Midbrain (tissue), 1 donor: Measurements from ENCODE around the gene MPP3.
"Not testable (repeated sequence)": the region's sequence is repeated elsewhere in the genome, so short reads cannot be mapped to it uniquely, and the experiment has no call there.

ENCODE experiments used
- DNase-seq: peaks from one replicate; lab custom pipeline; 2025; lab: John Stamatoyannopoulos, UW

The MPP3 gene, protein sequence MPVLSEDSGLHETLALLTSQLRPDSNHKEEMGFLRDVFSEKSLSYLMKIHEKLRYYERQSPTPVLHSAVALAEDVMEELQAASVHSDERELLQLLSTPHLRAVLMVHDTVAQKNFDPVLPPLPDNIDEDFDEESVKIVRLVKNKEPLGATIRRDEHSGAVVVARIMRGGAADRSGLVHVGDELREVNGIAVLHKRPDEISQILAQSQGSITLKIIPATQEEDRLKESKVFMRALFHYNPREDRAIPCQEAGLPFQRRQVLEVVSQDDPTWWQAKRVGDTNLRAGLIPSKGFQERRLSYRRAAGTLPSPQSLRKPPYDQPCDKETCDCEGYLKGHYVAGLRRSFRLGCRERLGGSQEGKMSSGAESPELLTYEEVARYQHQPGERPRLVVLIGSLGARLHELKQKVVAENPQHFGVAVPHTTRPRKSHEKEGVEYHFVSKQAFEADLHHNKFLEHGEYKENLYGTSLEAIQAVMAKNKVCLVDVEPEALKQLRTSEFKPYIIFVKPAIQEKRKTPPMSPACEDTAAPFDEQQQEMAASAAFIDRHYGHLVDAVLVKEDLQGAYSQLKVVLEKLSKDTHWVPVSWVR

DNA sequence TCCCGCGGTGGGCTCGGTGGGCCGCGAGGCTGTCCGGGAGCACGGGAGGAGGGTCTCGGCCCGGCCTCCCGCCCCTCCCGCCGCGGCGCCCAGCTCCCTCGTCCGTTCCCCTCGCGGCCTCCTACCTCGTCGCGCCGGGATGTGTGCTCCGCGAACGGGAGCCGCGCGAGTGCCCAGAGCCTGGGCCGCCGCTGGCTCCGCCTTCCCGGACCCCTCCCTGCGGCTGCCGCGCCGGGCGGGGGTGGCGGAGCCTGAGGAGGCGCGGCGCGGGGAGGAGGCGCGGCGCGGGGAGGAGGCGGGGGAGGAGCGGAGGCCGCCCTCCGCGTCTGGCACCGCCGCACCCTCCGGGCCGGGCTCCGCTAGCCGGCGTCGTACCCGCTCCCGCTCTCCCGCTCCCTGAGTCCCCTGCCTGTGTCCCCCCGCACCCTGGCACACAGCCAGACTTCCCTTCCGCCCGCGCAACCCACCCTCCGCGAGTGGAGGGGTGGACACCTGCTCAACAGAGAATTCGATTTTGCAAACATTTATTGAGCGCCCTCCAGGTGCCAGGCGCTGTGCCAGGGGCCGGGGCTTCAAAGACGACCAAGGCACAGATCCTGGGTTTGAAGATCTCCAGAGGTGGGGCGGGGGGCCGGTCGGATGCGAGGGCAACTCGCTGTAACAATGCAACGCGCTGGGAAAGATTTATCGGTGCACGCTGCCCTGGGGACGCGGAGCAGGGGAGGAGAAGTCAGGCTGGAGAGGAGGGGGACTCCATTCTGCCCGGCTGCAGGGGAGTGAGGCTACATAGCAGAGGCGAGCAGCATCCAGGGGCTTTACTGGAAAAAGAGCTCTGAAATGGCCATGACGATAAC is at the start of gene MPP3:
TSS of gene MPP3 (minus strand) at position 171 of the 854 bp plus-strand sequence. CDS start 1,240 bp downstream, outside the sequence.
- peak; percentile 70 for DNase-seq

DNA sequence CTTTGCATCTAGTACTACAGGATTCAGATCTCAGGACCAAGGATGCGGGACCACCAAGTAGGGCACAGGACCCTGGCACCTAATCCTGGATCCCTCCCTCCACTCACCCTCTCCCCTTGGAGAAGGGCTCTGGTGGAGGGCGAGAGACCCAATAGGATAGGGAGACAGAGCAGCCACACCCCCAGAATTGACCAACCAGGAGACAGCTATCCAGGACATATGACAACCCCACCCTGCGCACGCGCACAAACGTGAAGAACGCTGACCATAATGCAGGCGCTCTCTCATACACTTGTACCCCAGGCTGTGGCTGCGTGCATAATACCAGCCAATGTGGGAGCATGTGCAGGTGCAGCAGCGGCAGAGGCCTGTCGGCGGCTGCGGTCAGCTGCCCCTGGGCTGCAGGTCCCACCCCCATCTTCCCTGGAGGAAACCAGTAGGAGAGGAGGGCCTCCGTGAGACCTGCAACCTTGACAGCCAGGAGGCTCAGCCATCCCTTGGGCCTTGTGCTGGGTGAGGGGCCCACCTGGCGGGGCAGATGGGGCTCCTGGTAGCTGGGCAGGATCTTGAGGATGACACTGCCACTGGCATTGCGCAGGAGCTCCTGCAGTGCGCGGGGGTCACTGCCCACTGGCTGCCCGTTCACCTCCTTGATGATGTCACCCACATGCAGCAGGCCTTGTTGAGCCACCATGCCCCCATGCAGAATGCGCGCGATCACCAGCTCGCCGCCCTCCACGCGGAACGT is 49.0 kb upstream of the MPP3 start:
- no peak for DNase-seq

DNA sequence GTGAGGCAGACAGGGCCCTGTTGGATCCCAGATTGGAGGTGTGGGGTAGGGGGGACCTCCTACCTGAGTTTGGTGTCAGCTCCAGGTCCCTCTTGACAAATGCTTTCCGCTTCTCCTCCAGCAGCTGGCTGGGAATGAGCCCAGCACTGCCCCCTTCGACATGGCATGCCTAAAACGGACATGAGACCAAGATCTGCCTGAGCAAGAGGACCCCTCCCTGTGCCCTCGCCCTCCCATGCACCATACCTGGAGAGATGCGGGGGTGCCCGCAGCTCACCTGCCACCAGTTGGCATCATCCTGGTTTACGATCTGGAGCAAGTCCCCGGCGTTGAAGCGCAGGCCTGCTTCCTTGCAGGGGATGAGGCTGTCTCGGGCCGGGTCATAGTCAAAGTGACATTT is 48.2 kb upstream of the MPP3 start:
- DNase-seq = no peak

DNA sequence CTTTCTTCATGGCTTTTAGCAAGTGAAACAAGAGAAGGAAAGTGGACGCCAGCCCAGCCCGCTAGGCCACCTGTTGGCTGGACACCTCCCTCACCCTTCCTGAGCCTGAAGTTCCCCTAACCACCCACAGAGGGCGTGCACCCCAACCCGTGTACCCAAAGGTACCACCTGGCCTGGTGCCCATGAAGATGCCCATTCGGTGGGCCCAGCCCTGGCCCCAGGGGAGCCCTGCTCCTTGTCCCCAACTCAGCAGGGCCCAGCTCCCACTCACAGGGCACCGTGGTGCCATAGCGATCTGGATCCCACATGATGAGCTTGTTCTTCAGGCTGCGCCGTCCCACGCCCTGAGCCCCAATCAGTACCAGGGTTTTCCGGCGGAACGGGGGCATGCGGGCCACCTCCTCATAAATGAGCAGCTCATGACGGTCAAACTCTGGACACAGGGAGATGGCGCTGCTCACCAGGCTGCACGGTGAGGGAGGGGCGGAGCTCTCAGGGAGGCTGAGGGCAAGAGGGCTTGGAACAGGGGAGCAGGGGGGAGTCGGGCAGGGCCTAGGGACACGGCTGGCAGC is 47.6 kb upstream of the MPP3 start:
- DNase-seq = no peak

DNA sequence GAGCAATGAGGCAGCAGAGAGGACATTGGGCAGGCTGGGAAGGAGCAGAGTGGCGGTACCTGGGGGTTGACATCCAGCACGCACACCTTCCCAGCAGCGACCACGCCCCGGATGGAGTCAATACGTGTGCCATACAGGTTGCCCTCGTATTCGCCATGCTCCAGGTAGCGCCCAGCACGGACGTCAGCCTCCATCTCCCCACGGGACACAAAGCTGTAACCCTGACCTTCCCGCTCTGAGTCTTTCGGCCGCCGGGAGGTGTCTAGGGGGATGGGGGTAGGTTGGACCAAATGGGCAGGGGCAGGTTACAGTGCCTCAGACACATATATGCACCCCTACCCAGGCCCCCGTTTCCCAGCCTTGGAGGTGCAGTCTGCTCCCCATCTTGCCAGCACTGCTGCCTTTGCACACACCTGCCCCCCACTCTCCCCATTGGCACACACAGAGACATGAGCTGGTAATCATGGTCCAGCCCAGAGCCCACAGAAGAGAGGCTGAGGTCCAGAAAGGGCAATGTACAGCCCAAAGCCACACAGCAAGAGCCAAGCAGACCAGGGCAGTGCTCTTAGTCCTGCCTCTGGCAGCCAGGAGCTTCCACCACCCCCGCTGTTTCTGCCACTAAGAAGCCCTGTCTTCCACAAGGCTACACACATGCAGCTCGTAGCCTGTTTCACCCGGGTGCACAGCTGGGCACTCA is 46.9 kb upstream of the MPP3 start:
- DNase-seq = no peak

DNA sequence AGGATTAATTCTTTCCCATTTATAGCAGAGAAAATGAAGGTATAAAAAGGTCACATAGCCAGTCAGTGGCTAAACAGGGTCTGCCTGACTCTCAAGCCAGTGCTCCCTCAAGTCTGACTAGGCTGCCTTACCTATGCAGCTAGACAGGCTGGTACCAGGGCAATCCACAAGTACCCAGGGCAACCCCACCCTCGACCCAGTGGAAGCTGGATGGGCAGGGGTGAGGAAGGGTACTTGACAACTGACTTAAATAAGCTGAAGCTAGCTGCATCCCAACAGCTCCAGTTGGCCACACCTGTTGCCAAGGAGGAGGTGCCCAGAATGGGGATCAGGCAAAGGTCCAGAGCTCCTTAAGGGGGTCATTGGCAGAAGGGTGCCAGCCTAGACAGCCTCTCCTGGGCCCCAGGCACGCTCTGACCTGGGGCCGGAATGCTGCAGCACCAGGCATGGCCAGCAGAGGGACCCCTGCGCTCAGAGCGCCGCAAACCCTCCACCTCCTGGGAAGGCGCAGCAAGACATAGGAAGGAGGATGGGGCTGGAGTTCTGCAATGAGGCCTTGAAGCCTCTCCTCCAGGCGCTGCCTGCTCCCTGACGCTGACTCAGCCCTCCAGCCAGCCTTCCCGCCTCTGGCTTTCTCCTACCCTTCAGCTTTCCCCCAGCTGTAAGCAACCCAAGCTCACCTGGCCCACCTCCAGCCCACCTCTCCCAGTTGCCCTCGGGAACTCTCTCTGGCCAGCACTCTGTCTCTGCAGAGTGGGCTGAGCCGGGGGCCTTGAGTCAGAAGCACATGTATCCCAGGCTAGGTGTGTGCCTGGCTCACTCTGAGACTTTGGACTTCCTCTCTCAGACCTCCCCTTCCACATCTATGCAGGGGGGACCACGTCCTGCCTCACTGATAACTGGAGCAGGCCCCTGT is 45.6 kb upstream of the MPP3 start:
- DNase-seq = peak; percentile 73

DNA sequence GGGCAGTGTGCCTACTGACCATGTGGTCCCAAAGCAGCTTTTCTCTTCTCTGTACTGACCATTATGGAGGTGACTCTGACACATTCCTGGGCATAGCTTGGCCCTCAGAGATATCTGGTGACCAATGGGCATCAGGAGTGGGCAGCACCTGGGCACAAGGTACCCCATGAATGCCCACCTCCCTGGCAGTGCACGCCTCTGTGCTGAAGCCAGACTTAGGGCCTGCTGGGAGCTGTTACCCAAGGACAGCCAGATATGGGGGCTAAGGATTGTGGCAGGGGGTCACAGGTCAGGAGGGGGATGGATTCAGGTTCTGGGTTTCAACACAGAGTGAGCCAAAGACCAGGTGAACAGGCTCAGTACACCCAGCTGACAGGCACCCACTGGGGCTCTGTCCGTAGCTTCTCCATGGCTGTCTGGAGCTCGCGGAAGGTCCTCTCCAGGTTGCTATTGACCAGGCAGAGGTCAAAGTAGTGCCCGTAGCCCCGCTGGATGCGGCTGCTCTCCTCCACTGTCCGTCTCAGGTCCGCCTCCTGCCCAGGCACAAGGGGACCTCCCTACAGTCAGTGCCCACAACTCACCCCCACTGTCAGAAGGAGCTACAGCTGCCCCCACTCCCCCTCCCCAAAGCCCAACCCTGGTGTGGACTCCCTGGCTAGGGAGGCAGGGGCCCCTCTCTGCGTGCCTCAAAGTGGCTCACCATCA is 44.7 kb upstream of the MPP3 start:
- DNase-seq = no peak

DNA sequence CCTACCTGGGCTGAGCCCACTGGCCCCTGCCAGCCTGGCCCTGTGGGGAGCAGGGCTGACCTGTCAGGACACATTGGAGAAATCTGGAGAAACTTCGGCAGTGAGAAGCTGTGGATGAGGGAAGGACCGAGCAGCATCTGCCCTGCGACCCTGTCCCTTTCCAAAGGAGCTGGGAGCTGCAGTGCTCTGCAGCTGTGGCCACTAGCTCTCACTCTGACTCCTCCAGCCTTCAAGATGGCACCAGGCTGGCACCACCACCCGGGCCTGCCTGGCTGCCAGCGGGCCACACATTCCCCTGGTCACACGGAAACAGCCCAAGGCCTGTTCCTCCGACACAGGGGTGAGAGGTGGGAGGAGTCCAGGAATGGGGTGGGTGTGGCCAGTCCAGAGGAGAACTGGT is 44.1 kb upstream of the MPP3 start:
- DNase-seq = no peak

DNA sequence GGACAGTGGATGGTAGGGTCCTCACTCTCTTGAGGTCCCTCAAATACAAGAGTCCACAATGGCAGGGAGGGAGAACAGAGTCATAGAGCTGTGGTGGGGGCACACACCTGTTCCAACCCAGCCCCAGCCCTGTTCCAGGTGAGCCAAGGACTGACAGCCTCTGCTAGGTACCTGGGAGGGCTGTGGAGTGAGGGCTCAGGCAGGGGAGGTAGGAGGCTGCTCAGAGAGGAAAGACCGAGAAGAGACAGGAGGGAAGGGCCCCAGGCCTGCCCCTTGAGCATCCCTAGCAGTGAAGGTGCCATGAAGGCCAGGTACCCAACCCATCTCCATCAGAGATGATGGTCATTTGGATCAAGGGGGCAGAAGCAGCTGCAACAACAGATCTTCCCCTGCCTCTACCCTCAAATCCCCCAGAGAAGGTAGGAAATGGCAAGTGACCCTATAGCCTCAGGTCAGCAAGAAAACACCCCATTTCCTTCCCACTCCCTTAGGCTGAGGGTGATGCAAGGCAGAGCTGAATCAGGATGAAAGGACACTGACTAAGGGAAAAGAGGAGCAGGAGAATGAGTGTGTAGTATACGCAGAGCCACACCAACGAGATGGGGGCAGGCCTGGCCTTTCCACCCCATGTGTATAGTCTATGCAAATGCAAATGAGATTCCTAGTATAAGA is 42.7 kb upstream of the MPP3 start:
- DNase-seq = no peak

DNA sequence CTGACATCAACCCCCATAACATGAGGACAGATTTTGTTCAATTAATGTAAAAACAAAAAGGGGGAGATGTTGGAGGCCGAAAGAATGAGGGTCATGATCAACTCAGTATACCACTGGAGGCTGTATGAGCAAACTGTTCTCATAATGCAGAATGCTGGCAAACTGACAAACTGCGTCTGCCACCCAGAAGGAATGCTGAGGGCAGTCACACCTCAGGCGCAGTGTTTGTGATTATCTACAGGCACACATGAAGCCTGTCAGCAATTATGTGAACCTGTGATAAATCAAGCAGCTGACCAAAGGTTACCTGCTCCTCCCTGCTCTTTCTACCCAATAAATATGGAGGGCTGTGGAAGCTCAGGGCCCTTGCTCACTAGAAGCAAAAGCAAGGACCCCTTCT is 41.3 kb upstream of the MPP3 start:
- no peak for DNase-seq

DNA sequence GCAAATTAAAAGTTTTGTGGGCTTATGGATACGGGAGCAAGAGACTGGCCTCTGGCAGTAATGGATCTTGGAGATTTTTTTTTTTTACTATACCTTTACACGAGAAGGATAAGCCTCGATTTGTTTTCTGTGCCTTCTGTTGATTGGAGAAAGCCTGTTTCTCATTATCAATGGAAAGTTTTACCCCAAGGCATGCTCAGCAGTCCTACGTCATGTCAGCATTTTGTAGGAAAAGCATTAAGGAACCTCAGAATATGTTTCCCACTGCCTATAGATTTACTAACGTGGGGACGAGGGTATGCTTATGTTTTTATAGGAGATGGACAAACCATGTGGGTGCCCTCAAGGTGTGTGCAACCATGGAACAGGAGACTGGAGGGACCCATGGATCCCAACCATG is 40.9 kb upstream of the MPP3 start:
- DNase-seq = no peak

DNA sequence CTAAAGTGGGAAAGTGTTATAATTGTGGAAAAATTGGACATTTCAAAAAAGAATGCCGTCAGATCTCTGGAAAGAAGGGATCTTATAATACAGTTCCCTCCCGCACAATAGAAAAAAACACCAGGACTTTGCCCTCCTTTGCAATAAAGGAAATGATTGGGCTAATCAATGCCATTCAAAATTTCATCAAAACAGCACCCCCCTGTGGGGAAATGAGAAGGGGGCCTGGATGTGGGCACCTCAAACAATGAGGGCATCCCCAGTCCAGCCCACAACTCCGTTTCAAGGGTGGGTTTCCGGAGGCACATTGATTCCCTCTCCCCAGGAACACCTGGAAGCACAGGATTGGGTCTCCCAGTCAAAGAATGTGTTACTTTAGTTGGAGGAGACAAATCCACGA is 40.1 kb upstream of the MPP3 start:
- no peak for DNase-seq

DNA sequence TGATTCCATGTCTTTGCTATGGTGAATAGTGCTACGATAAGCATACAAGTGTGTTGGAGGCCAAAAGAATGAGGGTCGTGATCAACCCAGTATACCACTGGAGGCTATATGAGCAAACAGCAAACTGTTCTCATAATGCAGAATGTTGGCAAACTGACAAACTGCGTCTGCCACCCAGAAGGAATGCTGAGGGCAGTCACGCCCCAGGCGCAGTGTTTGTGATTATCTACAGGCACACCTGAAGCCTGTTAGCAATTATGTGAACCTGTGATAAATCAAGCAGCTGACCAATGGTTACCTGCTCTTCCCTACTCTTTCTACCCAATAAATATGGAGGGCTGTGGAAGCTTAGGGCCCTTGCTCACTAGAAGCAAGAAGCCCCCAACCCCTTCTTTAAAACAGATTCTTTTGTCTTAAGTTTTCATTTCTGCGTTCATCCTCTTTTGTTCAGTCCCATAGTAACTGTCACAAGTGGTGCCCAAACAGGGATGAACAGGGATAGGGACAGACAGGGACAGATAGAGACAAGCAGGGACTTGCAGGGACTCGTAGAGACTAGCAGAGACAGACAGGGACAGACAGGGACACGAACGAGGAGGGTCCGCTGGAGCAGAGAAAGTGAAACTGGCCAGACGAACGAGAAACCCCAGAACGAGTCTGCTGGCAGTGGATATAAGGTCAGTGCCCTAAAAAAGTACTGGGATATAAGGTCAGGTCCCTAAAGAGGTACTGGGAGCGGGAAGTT is 39.2 kb upstream of the MPP3 start:
- no peak for DNase-seq

DNA sequence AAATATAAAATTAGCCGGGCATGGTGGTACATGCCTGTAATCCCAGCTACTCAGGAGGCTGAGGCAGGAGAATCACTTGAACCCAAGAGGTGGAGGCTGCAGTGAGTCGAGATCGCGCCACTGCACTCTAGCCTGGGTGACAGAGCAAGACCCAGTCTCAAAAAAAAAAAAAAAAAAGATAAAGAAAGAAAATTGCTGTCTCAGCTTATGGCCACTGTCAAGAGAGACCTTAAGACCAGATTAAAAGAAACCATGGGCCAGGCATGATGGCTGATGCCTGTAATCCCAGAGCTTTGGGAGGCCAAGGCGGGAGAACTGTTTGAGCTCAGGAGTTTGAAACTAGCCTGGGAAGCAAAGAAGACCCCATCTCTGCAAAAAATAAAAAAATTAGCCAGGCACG is 36.1 kb upstream of the MPP3 start:
- DNase-seq = not testable (repeated sequence)

DNA sequence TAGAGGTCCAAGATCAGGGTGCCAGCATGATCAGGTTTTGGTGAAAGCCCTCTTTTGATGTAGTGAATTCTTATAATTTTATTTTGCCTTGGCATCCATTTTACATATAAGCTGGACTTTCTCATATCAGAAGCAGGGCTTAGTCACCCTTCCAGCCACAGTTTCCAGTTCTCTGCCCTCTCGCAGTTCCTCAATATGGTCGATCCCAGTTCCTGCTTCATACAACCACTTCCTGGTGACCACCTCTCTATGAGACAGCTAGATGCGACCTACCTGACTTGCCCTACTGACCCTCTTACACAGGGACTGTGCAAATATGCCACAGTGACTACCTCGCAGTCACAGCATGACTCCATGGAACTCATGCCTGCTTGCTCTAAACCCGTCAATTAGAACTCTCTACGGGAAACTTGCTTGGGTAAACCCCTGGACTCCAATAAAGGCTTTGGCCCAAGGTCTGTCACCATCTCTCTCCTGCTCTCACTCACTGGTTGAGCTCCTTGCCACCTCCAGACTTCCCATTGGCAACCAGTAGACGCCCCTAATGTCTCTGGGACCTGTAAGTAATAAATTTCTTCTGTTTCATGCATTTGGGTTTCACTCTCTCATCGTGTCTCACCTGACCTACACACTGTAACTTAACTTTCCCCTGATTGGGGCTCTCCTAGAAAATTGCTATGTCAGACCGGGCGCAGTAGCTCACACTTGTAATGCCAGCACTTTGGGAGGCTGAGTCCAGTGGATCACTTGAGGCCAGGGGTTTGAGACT is 35.5 kb upstream of the MPP3 start:
- no peak for DNase-seq

DNA sequence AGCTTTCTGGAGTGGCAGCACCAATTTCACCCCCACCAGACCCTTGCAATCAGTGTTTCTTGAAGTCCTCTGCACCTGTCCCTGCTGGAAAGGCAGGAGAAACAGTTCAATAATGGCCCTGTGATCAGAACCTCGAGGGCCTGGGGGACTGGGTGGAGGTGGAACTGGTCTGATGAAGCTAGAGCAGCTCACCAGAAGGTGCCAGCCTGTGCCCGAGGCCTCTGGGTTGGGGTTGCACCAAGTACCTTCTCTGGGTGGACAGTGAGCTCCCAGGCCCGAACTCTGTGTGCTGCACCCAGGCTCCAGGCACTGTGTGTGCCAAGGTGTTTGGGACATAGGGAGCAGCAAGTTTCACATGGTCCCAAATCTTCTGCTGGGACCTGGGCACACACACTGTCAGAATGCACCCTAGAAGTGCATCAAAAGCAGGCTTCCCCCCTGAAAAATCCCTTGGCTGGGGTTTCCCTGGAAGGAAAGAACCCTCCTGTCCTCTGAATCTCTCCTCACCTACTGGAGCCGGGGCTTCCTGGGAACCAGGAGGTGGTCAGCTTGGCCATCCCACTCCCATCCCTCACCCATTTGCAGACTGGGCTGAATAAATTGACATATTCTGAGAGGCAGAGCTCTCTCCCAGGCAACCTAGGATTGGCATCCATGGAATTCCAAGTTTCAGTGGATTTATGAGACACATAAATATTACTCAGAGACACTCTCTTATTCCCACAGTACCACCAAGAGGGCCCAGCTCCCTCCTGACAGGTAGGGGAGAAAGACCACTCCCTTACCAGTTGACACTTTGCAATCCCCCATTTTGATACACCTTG is 31.4 kb upstream of the MPP3 start:
- DNase-seq = no peak
